B cell (primary cell): Measurements from ENCODE around the gene EXOC6. TPM values are rescaled to one million over a fixed set of nuclear protein-coding genes. Genes with fewer than 3 reads are reported as not detected.

Experiments used
- ATAC-seq: fragments of 200-7000 bp; cut with Tn5 transposase; one replicate; pipeline ENCODE4 v1.10.0; 2021; ENCODE audit warnings: low read depth, mild to moderate bottlenecking, moderate number of reproducible peaks, moderate library complexity
- CTCF ChIA-PET: fragments of 350-600 bp; sonication (Branson Sonifier 250); formaldehyde crosslinking; loops from one replicate; lab custom pipeline; 2021; ENCODE audit warnings: antibody characterized with exemption, inconsistent platforms; lab: Charles Lee
- POLR2A ChIA-PET: fragments of 350-600 bp; sonication (Branson Sonifier 250); formaldehyde crosslinking; loops from one replicate; lab custom pipeline; 2021; ENCODE audit warnings: antibody characterized with exemption; lab: Charles Lee
- DNase-seq: peaks from one replicate; pipeline ENCODE4 v3.0.0; 2013
- H2AFZ ChIP-seq: 2 replicates; pipeline ENCODE4 v1.6.1; 2012; ENCODE audit warnings: mild to moderate bottlenecking, low read depth, low read length; ENCODE audit not compliant: insufficient read depth, poor library complexity, severe bottlenecking
- H3K27ac ChIP-seq, 2 donors: 1 replicate in 1 of 2; 2 replicates in 1 of 2; pipeline ENCODE4 v1.5.1; 2012 to 2013; ENCODE audit warnings: low read length in 2 of 2, mild to moderate bottlenecking in 2 of 2, moderate library complexity in 1 of 2
- H3K27me3 ChIP-seq, 4 experiments: fragments of 200-600 bp in 1 of 4; sonication (generic) in 1 of 4; replicated peaks in 1 of 4; 1 replicate in 2 of 4; 2 replicates in 2 of 4; pipeline versions ENCODE4 v1.6.1 to v1.7.0; 2013 to 2016; ENCODE audit warnings: low read length in 3 of 4, mild to moderate bottlenecking in 2 of 4, mixed read lengths in 1 of 4, moderate library complexity in 1 of 4; ENCODE audit not compliant: insufficient read depth in 4 of 4, control insufficient read depth in 3 of 4; ENCODE audit errors: control extremely low read depth in 1 of 4
- H3K36me3 ChIP-seq, 2 experiments: replicated peaks in 1 of 2; 1 replicate in 1 of 2; 2 replicates in 1 of 2; pipeline versions ENCODE4 v1.6.1 to v1.7.1; 2013; ENCODE audit warnings: low read length in 1 of 2; ENCODE audit not compliant: insufficient read depth in 2 of 2, control insufficient read depth in 1 of 2; ENCODE audit errors: control extremely low read depth in 1 of 2, extremely low read depth in 1 of 2
- H3K4me1 ChIP-seq, 2 donors: fragments of 200-600 bp in 1 of 2; sonication (generic) in 1 of 2; 1 replicate in 1 of 2; 2 replicates in 1 of 2; pipeline versions ENCODE4 v1.5.1 to v1.6.1; 2013 to 2017; ENCODE audit warnings: low read length in 2 of 2; ENCODE audit not compliant: control insufficient read depth in 2 of 2, insufficient read depth in 2 of 2
- H3K4me2 ChIP-seq: replicated peaks from 2 replicates; pipeline ENCODE3; 2012; ENCODE audit warnings: mild to moderate bottlenecking, low read depth, low read length; ENCODE audit not compliant: poor library complexity, severe bottlenecking
- H3K4me3 ChIP-seq, 5 experiments: fragments of 200-600 bp in 1 of 5; sonication (generic) in 1 of 5; 1 replicate in 3 of 5; 2 replicates in 2 of 5; pipeline versions ENCODE4 v1.5.1 to v1.7.0; 2011 to 2016; ENCODE audit warnings: low read length in 4 of 5, mild to moderate bottlenecking in 4 of 5, low read depth in 2 of 5, control low read depth in 1 of 5, moderate library complexity in 1 of 5; ENCODE audit not compliant: insufficient read depth in 1 of 5; ENCODE audit errors: control extremely low read depth in 1 of 5, extremely low read depth in 1 of 5
- H3K79me2 ChIP-seq: fragments of 200-600 bp; sonication (generic); one replicate; pipeline ENCODE4 v1.6.0; 2016; ENCODE audit warnings: low read length; ENCODE audit not compliant: control insufficient read depth, insufficient read depth
- H3K9ac ChIP-seq: fragments of 200-600 bp; sonication (generic); 2 replicates; pipeline ENCODE4 v1.6.1; 2017; ENCODE audit warnings: mild to moderate bottlenecking, low read length, moderate library complexity
- H3K9me3 ChIP-seq, 3 donors: one replicate each; pipeline versions ENCODE4 v1.6.1 to v1.7.1; 2013; ENCODE audit warnings: low read length in 2 of 3; ENCODE audit not compliant: control insufficient read depth in 2 of 3, insufficient read depth in 1 of 3; ENCODE audit errors: control extremely low read depth in 1 of 3
- H4K20me1 ChIP-seq: 2 replicates; pipeline ENCODE4 v1.6.0; 2012; ENCODE audit warnings: mild to moderate bottlenecking, low read length; ENCODE audit not compliant: insufficient read depth, control insufficient read depth, poor library complexity, severe bottlenecking
- H3K27ac Mint-ChIP-seq: one replicate; pipeline ENCODE4 v1.8.0; 2021; ENCODE audit warnings: mixed read lengths
- H3K27me3 Mint-ChIP-seq: one replicate; pipeline ENCODE4 v1.8.0; 2021; ENCODE audit warnings: mixed read lengths
- H3K4me1 Mint-ChIP-seq: one replicate; pipeline ENCODE4 v1.8.0; 2021; ENCODE audit warnings: mixed read lengths
- H3K4me3 Mint-ChIP-seq: one replicate; pipeline ENCODE4 v1.8.0; 2021; ENCODE audit warnings: mixed read lengths
- H3K9me3 Mint-ChIP-seq: one replicate; pipeline ENCODE4 v1.8.0; 2022; ENCODE audit warnings: mixed read lengths; ENCODE audit not compliant: insufficient read depth
- EZH2 ChIP-seq: IDR thresholded peaks from 2 replicates; pipeline ENCODE4 v1.6.1; 2012; ENCODE audit warnings: borderline replicate concordance, low read depth, mild to moderate bottlenecking, moderate library complexity, low read length; ENCODE audit not compliant: insufficient read depth, poor library complexity, severe bottlenecking
- WGBS: methylation state at CpG from one replicate; pipeline ENCODE4 v1.1.5; 2013; ENCODE audit warnings: missing lambda C conversion rate; ENCODE audit not compliant: insufficient coverage; 5-methylcytosine and 5-hydroxymethylcytosine counted together
- intact Hi-C: fragments of 100-400 bp; cut with micrococcal nuclease; formaldehyde crosslinking; loops from one replicate; pipeline ENCODE4 v1.10.0; 2022
- polyA plus RNA-seq: library from polyadenylated mRNA; depleted of rRNA; stranded (reverse); fragments of >200 nt; gene quantifications from 2 replicates; pipeline ENCODE4 v1.2.3, GENCODE V29; 2012
- total RNA-seq, 2 donors: library from RNA; stranded (reverse); fragments of 120-200 nt in 1 of 2; gene quantifications; 1 replicate in 1 of 2; 2 replicates in 1 of 2; pipeline versions ENCODE4 v1.2.3 to v1.2.4, GENCODE V29; 2013 to 2022
- TF ChIP-seq, protein P1 (sequence below): fragments of 200-600 bp; IDR thresholded peaks from one replicate; pipeline ENCODE4 v1.8.0; 2022; ENCODE audit warnings: antibody characterized with exemption, mild to moderate bottlenecking

EXOC6 gene
- total and polyA plus RNA-seq, 2 donors (not counting 1 experiment from before 2014, with no cell fraction given): 7.9 to 22.6 TPM

DNA sequence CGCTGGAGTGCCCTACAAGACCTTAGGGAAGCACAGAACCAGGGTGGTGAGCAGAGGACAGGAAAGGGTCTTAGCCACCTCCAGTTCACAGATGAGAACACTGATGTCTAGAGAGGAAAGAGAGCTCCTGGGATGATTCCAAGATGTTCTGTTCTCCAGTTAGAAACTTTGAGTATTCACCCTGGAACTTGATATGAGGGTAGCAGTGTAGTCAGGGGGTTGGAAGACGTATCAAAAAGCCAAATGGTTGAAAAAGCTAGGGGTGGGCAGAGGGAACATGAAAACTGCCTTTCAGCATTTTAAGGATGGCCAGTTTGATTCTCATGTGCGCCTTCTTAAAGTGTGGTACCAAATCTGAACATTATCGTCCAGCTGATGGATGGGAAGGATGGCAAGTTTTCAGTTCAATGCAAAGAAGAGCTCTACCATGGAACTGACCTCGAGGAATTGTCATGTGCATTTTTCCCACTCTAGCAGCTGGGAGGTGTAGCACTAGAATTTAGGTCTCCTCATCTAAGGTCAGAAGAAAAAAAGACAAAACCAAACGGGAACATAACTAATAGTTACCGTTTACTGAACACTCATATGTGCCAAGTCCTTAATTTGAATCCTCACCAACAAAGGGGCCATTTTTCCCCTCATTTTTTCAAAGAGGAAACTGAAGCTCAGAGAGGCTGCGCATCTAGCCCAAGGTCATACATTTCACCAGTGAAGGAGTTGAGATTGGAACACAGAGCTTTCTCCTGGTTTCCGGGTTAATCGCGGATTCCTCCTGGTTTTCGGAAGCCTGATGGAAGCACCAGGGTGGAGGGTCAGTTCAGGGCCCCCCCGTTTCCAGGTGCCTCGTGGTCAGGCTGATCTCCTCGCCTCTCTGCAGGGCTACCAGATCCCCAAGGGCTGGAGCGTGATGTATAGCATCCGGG, 219.4 kb downstream of the EXOC6 start:
- no peaks in the 10 kb centered on the region for H3K9me3 Mint-ChIP-seq
- CTCF ChIA-PET: interaction anchor here (0.5 to 0.8 kb wide), 3 partner anchors 13 to 739 kb away, joined by 3 to 4 read pairs (median 3); no protein-coding TSS in a partner anchor
- Histone ChIP-seq H2AFZ (no peak overlapping the region), H3K36me3 (no peaks in the 10 kb centered on the region), H3K27me3 (peaks cover 0 to 80% (median 41%) of the 10 kb centered on the region in 4 experiments), H3K4me1 (peaks cover 21 to 24% of the 10 kb centered on the region in 2 donors), H3K9ac (no peak overlapping the region), H3K79me2 (no peaks in the 10 kb centered on the region), H3K27ac (no peak overlapping the region), H4K20me1 (no peaks in the 10 kb centered on the region), H3K4me3 (no peak overlapping the region), H3K4me2 (no peak overlapping the region), H3K9me3 (peaks cover 0 to 3% (median 0%) of the 10 kb centered on the region in 3 donors)
- H3K4me3 Mint-ChIP-seq: no peak overlapping the region
- H3K27me3 Mint-ChIP-seq: peaks cover 72% of the 10 kb centered on the region
- no peak overlapping the region for H3K27ac Mint-ChIP-seq
- intact Hi-C loops: no loop called here
- ATAC-seq: no peak
- WGBS: 18% methylated on average over 15 of the region's 17 CpGs
- POLR2A ChIA-PET: no interaction called here
- TF ChIP-seq, protein P1, sequence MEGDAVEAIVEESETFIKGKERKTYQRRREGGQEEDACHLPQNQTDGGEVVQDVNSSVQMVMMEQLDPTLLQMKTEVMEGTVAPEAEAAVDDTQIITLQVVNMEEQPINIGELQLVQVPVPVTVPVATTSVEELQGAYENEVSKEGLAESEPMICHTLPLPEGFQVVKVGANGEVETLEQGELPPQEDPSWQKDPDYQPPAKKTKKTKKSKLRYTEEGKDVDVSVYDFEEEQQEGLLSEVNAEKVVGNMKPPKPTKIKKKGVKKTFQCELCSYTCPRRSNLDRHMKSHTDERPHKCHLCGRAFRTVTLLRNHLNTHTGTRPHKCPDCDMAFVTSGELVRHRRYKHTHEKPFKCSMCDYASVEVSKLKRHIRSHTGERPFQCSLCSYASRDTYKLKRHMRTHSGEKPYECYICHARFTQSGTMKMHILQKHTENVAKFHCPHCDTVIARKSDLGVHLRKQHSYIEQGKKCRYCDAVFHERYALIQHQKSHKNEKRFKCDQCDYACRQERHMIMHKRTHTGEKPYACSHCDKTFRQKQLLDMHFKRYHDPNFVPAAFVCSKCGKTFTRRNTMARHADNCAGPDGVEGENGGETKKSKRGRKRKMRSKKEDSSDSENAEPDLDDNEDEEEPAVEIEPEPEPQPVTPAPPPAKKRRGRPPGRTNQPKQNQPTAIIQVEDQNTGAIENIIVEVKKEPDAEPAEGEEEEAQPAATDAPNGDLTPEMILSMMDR: no peak
- TF ChIP-seq EZH2: no peak
- DNase-seq: no peak
- H3K4me1 Mint-ChIP-seq: peaks cover 34% of the 10 kb centered on the region
